K562 treated with DMSO at 1 percent for 12 hours (cell line): ENCODE measurements around the gene KNDC1. TPM values are rescaled to one million over a fixed set of nuclear protein-coding genes. Genes with fewer than 3 reads are reported as not detected.

ENCODE experiments used
- total RNA-seq: library from RNA; unstranded; fragments of 300-600 nt; gene quantifications from 2 replicates; pipeline ENCODE4 v1.2.3, GENCODE V29; 2022; ENCODE audit not compliant: insufficient read depth

KNDC1 gene
- total RNA-seq, result not detected in 2 replicates

GRCh38 chr10:133159950-133160825 is at the start of gene KNDC1:
Gene KNDC1 (plus strand): TSS chr10:133160219. CDS start chr10:133160468, 249 bp downstream.

GRCh38 chr10:133230044-133230361 is 70.0 kb downstream of the KNDC1 start, which contains the start of gene UTF1:
Gene UTF1 (plus strand): TSS chr10:133230217. CDS start chr10:133230289, 72 bp downstream.

GRCh38 chr10:133237588-133238465 is 77.8 kb downstream of the KNDC1 start, which contains the start of gene VENTX:
Gene VENTX (plus strand): TSS chr10:133237855. CDS start chr10:133237915, 60 bp downstream.

Other genes starting within 250 kb of the KNDC1 start
- not detected in 2 replicates for gene CFAP46, start 217.6 kb upstream of the KNDC1 start, total RNA-seq
- not detected in 2 replicates for gene ADGRA1, start 72.3 kb upstream of the KNDC1 start, total RNA-seq
- not detected in 2 replicates for gene UTF1, start 70.0 kb downstream of the KNDC1 start, total RNA-seq
- 0.27 and 0.68 TPM in 2 replicates for gene VENTX, start 77.6 kb downstream of the KNDC1 start, total RNA-seq
- 3.5 and 5.1 TPM in 2 replicates for gene ADAM8, start 116.6 kb downstream of the KNDC1 start, total RNA-seq
- 24.0 and 45.6 TPM in 2 replicates for gene TUBGCP2, start 148.7 kb downstream of the KNDC1 start, total RNA-seq
- gene ZNF511, start 148.7 kb downstream of the KNDC1 start, total RNA-seq, result 48.4 and 51.7 TPM in 2 replicates
- gene CALY, start 176.7 kb downstream of the KNDC1 start, total RNA-seq, result not detected in 2 replicates
- not detected in 2 replicates for gene PRAP1, start 187.2 kb downstream of the KNDC1 start, total RNA-seq
- 15.8 and 25.6 TPM in 2 replicates for gene FUOM, start 197.8 kb downstream of the KNDC1 start, total RNA-seq
- gene ECHS1, start 213.1 kb downstream of the KNDC1 start, total RNA-seq, result 83.9 and 92.5 TPM in 2 replicates
- gene PAOX, start 219.0 kb downstream of the KNDC1 start, total RNA-seq, result 5.8 and 6.5 TPM in 2 replicates
- gene MTG1, start 233.9 kb downstream of the KNDC1 start, total RNA-seq, result 24.9 and 27.5 TPM in 2 replicates